ENCODE measurements around the gene GAST. TPM values are rescaled to one million over a fixed set of nuclear protein-coding genes. Genes with fewer than 3 reads are reported as not detected.

Gene GAST
- total and polyA plus RNA-seq, 2 experiments from 2014 or later = not detected

DNA sequence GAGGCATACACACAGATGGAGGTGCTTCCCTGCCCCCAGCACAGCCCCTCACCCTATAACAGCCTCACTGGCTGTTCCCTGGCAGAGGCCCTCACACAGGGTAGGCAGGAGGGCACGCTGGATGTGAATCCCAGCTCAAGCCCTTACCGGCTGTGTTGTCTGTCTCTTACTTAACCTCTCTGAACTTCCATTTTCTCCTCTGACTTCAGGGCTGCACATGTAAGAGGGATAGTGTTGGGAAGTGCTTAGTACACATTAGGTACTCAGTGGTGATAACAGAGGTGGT is 48.0 kb upstream of the GAST start:
- H3K79me2 ChIP-seq (replicated peaks; ENCODE audit: insufficient read depth) = no peaks in the 10 kb centered on the region
- H4K20me1 ChIP-seq (replicated peaks; ENCODE audit: insufficient read depth) = no peaks in the 10 kb centered on the region
- no peak for TF ChIP-seq ZNF114 (CRISPR knock-in tag; IDR thresholded peaks at IDR 0.05)
- TF ChIP-seq, protein P1, sequence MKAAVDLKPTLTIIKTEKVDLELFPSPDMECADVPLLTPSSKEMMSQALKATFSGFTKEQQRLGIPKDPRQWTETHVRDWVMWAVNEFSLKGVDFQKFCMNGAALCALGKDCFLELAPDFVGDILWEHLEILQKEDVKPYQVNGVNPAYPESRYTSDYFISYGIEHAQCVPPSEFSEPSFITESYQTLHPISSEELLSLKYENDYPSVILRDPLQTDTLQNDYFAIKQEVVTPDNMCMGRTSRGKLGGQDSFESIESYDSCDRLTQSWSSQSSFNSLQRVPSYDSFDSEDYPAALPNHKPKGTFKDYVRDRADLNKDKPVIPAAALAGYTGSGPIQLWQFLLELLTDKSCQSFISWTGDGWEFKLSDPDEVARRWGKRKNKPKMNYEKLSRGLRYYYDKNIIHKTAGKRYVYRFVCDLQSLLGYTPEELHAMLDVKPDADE (IDR thresholded peaks at IDR 0.05) = no peak
- TF ChIP-seq NANOG (IDR thresholded peaks at IDR 0.05; ENCODE audit: borderline replicate concordance) = no peak
- no peak for TF ChIP-seq ZNF331 (CRISPR knock-in tag; IDR thresholded peaks at IDR 0.05; ENCODE audit: low read depth)
- TF ChIP-seq, protein P2, sequence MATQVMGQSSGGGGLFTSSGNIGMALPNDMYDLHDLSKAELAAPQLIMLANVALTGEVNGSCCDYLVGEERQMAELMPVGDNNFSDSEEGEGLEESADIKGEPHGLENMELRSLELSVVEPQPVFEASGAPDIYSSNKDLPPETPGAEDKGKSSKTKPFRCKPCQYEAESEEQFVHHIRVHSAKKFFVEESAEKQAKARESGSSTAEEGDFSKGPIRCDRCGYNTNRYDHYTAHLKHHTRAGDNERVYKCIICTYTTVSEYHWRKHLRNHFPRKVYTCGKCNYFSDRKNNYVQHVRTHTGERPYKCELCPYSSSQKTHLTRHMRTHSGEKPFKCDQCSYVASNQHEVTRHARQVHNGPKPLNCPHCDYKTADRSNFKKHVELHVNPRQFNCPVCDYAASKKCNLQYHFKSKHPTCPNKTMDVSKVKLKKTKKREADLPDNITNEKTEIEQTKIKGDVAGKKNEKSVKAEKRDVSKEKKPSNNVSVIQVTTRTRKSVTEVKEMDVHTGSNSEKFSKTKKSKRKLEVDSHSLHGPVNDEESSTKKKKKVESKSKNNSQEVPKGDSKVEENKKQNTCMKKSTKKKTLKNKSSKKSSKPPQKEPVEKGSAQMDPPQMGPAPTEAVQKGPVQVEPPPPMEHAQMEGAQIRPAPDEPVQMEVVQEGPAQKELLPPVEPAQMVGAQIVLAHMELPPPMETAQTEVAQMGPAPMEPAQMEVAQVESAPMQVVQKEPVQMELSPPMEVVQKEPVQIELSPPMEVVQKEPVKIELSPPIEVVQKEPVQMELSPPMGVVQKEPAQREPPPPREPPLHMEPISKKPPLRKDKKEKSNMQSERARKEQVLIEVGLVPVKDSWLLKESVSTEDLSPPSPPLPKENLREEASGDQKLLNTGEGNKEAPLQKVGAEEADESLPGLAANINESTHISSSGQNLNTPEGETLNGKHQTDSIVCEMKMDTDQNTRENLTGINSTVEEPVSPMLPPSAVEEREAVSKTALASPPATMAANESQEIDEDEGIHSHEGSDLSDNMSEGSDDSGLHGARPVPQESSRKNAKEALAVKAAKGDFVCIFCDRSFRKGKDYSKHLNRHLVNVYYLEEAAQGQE (IDR thresholded peaks at IDR 0.05; ENCODE audit: unreplicated experiment) = no peak
- TF ChIP-seq EZH2phosphoT487 (IDR thresholded peaks at IDR 0.05; ENCODE audit: unreplicated experiment) = no peak
- TF ChIP-seq, protein P3, sequence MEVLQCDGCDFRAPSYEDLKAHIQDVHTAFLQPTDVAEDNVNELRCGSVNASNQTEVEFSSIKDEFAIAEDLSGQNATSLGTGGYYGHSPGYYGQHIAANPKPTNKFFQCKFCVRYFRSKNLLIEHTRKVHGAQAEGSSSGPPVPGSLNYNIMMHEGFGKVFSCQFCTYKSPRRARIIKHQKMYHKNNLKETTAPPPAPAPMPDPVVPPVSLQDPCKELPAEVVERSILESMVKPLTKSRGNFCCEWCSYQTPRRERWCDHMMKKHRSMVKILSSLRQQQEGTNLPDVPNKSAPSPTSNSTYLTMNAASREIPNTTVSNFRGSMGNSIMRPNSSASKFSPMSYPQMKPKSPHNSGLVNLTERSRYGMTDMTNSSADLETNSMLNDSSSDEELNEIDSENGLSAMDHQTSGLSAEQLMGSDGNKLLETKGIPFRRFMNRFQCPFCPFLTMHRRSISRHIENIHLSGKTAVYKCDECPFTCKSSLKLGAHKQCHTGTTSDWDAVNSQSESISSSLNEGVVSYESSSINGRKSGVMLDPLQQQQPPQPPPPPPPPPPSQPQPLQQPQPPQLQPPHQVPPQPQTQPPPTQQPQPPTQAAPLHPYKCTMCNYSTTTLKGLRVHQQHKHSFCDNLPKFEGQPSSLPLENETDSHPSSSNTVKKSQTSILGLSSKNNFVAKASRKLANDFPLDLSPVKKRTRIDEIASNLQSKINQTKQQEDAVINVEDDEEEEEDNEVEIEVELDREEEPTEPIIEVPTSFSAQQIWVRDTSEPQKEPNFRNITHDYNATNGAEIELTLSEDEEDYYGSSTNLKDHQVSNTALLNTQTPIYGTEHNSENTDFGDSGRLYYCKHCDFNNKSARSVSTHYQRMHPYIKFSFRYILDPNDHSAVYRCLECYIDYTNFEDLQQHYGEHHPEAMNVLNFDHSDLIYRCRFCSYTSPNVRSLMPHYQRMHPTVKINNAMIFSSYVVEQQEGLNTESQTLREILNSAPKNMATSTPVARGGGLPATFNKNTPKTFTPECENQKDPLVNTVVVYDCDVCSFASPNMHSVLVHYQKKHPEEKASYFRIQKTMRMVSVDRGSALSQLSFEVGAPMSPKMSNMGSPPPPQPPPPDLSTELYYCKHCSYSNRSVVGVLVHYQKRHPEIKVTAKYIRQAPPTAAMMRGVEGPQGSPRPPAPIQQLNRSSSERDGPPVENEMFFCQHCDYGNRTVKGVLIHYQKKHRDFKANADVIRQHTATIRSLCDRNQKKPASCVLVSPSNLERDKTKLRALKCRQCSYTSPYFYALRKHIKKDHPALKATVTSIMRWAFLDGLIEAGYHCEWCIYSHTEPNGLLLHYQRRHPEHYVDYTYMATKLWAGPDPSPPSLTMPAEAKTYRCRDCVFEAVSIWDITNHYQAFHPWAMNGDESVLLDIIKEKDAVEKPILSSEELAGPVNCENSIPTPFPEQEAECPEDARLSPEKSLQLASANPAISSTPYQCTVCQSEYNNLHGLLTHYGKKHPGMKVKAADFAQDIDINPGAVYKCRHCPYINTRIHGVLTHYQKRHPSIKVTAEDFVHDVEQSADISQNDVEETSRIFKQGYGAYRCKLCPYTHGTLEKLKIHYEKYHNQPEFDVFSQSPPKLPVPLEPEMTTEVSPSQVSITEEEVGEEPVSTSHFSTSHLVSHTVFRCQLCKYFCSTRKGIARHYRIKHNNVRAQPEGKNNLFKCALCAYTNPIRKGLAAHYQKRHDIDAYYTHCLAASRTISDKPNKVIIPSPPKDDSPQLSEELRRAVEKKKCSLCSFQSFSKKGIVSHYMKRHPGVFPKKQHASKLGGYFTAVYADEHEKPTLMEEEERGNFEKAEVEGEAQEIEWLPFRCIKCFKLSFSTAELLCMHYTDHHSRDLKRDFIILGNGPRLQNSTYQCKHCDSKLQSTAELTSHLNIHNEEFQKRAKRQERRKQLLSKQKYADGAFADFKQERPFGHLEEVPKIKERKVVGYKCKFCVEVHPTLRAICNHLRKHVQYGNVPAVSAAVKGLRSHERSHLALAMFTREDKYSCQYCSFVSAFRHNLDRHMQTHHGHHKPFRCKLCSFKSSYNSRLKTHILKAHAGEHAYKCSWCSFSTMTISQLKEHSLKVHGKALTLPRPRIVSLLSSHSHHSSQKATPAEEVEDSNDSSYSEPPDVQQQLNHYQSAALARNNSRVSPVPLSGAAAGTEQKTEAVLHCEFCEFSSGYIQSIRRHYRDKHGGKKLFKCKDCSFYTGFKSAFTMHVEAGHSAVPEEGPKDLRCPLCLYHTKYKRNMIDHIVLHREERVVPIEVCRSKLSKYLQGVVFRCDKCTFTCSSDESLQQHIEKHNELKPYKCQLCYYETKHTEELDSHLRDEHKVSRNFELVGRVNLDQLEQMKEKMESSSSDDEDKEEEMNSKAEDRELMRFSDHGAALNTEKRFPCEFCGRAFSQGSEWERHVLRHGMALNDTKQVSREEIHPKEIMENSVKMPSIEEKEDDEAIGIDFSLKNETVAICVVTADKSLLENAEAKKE (CRISPR knock-in tag; IDR thresholded peaks at IDR 0.05) = no peak
- no peak for TF ChIP-seq EZH2 (IDR thresholded peaks at IDR 0.05; ENCODE audit: low read depth, unreplicated experiment)
- no peak for TF ChIP-seq STAT1 (IDR thresholded peaks at IDR 0.05; ENCODE audit: unreplicated experiment)
- no peak for TF ChIP-seq POLR2AphosphoS5 (IDR thresholded peaks at IDR 0.05; ENCODE audit: low read depth)
- no peak for TF ChIP-seq JUNB (IDR thresholded peaks at IDR 0.05; ENCODE audit: unreplicated experiment)
- no peak for TF ChIP-seq CREB1 (CRISPR knock-in tag; IDR thresholded peaks at IDR 0.05; ENCODE audit: low read depth)
- TF ChIP-seq, protein P4, sequence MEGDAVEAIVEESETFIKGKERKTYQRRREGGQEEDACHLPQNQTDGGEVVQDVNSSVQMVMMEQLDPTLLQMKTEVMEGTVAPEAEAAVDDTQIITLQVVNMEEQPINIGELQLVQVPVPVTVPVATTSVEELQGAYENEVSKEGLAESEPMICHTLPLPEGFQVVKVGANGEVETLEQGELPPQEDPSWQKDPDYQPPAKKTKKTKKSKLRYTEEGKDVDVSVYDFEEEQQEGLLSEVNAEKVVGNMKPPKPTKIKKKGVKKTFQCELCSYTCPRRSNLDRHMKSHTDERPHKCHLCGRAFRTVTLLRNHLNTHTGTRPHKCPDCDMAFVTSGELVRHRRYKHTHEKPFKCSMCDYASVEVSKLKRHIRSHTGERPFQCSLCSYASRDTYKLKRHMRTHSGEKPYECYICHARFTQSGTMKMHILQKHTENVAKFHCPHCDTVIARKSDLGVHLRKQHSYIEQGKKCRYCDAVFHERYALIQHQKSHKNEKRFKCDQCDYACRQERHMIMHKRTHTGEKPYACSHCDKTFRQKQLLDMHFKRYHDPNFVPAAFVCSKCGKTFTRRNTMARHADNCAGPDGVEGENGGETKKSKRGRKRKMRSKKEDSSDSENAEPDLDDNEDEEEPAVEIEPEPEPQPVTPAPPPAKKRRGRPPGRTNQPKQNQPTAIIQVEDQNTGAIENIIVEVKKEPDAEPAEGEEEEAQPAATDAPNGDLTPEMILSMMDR (conservative IDR thresholded peaks at IDR 0.05; ENCODE audit: low read depth in 2 of 2) = no peak
- no peak overlapping the region for H3K4me2 ChIP-seq
- no peak overlapping the region for H3K4me3 Mint-ChIP-seq
- DNase-seq (ENCODE audit: low spot score) (no peak), ATAC-seq (no peak)
- H3K4me1 Mint-ChIP-seq = peaks cover 26% of the 10 kb centered on the region
- H3K9me2 ChIP-seq (ENCODE audit: insufficient read depth) = no peaks in the 10 kb centered on the region
- H3K4me1 ChIP-seq (ENCODE audit: insufficient read depth) = peaks cover 13% of the 10 kb centered on the region; the same call in 1 of the 2 replicates
- no peaks in the 10 kb centered on the region for H3K36me3 Mint-ChIP-seq (ENCODE audit: low read depth)
- no peak overlapping the region for H2AFZ ChIP-seq
- no peaks in the 10 kb centered on the region; the same call in 2 of the 3 replicates for H3K9me3 Mint-ChIP-seq
- H3K27ac Mint-ChIP-seq = no peak overlapping the region
- H3F3A ChIP-seq (replicated peaks; ENCODE audit: low read depth) = no peaks in the 10 kb centered on the region
- H3K36me3 ChIP-seq (ENCODE audit: insufficient read depth) = no peaks in the 10 kb centered on the region
- H3K4me3 ChIP-seq = no peak overlapping the region
- H3K27me3 Mint-ChIP-seq (ENCODE audit: insufficient read depth, low read depth, poor library complexity) = peaks cover 26% of the 10 kb centered on the region
- no peak overlapping the region for H3K27ac ChIP-seq (ENCODE audit: low read depth)
- no peaks in the 10 kb centered on the region for H3K27me3 ChIP-seq (ENCODE audit: insufficient read depth)

Measured in GM23338 (cell line).